Common myeloid progenitor, CD34-positive (primary cell): Measurements from ENCODE around the gene NPAS1.
"Not testable (repeated sequence)": the region's sequence is repeated elsewhere in the genome, so short reads cannot be mapped to it uniquely, and the experiment has no call there.

Experiments
- CTCF ChIA-PET: fragments of 350-600 bp; sonication (Branson Sonifier 250); formaldehyde crosslinking; loops from one replicate; lab custom pipeline; 2021; ENCODE audit warnings: antibody characterized with exemption; lab: Charles Lee
- POLR2A ChIA-PET: fragments of 350-600 bp; sonication (Branson Sonifier 250); formaldehyde crosslinking; loops from one replicate; lab custom pipeline; 2021; ENCODE audit warnings: antibody characterized with exemption; lab: Charles Lee
- DNase-seq, 3 donors: peaks; one replicate each; pipeline versions ENCODE4 v3.0.0 to v3.0.0-alpha.2; 2013
- H3K27ac ChIP-seq, 2 experiments: 1 replicate in 1 of 2; 2 replicates in 1 of 2; pipeline ENCODE4 v1.7.0; 2013; ENCODE audit warnings: inconsistent platforms in 2 of 2, low read length in 2 of 2, mild to moderate bottlenecking in 2 of 2, low read depth in 1 of 2, moderate library complexity in 1 of 2; ENCODE audit not compliant: severe bottlenecking in 2 of 2, insufficient read depth in 1 of 2, poor library complexity in 1 of 2
- H3K27me3 ChIP-seq, 5 experiments: replicated peaks in 2 of 5; 1 replicate in 3 of 5; 2 replicates in 2 of 5; pipeline versions ENCODE4 v1.6.1 to v1.7.0; 2013; ENCODE audit warnings: low read length in 4 of 5, mild to moderate bottlenecking in 2 of 5, moderate library complexity in 2 of 5, inconsistent platforms in 1 of 5; ENCODE audit not compliant: insufficient read depth in 5 of 5, control insufficient read depth in 4 of 5
- H3K36me3 ChIP-seq, 4 experiments: 1 replicate in 2 of 4; 2 replicates in 2 of 4; pipeline versions ENCODE4 v1.6.1 to v1.7.0; 2013; ENCODE audit warnings: low read length in 3 of 4, control low read depth in 1 of 4, mild to moderate bottlenecking in 1 of 4; ENCODE audit not compliant: control insufficient read depth in 4 of 4, insufficient read depth in 4 of 4
- H3K4me1 ChIP-seq, 4 experiments: 1 replicate in 3 of 4; 2 replicates in 1 of 4; pipeline versions ENCODE4 v1.6.1 to v1.7.1; 2013; ENCODE audit warnings: low read length in 3 of 4, mild to moderate bottlenecking in 3 of 4, control low read depth in 1 of 4, inconsistent platforms in 1 of 4, moderate library complexity in 1 of 4; ENCODE audit not compliant: control insufficient read depth in 4 of 4, insufficient read depth in 4 of 4; ENCODE audit errors: control extremely low read depth in 1 of 4
- H3K4me3 ChIP-seq, 7 experiments: 1 replicate in 4 of 7; 2 replicates in 3 of 7; pipeline versions ENCODE4 v1.5.1 to v1.7.0; 2013; ENCODE audit warnings: mild to moderate bottlenecking in 7 of 7, low read length in 6 of 7, moderate library complexity in 6 of 7, inconsistent platforms in 2 of 7, low read depth in 2 of 7, control low read depth in 1 of 7; ENCODE audit not compliant: insufficient read depth in 4 of 7, control insufficient read depth in 1 of 7; ENCODE audit errors: extremely low read depth in 1 of 7
- H3K9me3 ChIP-seq, 5 experiments: 1 replicate in 4 of 5; 2 replicates in 1 of 5; pipeline versions ENCODE4 v1.6.1 to v1.7.1; 2013; ENCODE audit warnings: low read length in 4 of 5, mild to moderate bottlenecking in 2 of 5, inconsistent platforms in 1 of 5, low read depth in 1 of 5, moderate library complexity in 1 of 5; ENCODE audit not compliant: control insufficient read depth in 4 of 5, insufficient read depth in 2 of 5; ENCODE audit errors: control extremely low read depth in 1 of 5
- WGBS: methylation state at CpG from one replicate; pipeline ENCODE4 v1.1.5; 2013; ENCODE audit not compliant: insufficient coverage; 5-methylcytosine and 5-hydroxymethylcytosine counted together

NPAS1 gene

GRCh38 chr19:47003611-47004465 lies 15.8 kb upstream of the NPAS1 start:
- ChIA-PET CTCF (interaction anchor here (1.1 to 1.9 kb wide), 4 partner anchors 10 to 24 kb away, joined by 3 to 8 read pairs (median 5); no protein-coding TSS in a partner anchor), POLR2A (interaction anchor here (0.6 kb wide), 1 partner anchor 104 kb away, joined by 3 read pairs; no protein-coding TSS in a partner anchor)
- 19% methylated on average over 37 of the region's 51 CpGs for WGBS
- Histone ChIP-seq H3K36me3 (peaks cover 5 to 33% (median 19%) of the 10 kb centered on the region in 4 experiments), H3K9me3 (peaks cover 0 to 7% (median 4%) of the 10 kb centered on the region in 5 experiments), H3K27me3 (peaks cover 0 to 58% (median 18%) of the 10 kb centered on the region in 5 experiments), H3K27ac (no peak overlapping the region), H3K4me1 (peaks cover 0 to 16% (median 12%) of the 10 kb centered on the region in 4 experiments), H3K4me3 (no peak overlapping the region)
- DNase-seq: peak in 2 of 3 donors; percentile 39 to 49

GRCh38 chr19:47005164-47005641 lies 14.4 kb upstream of the NPAS1 start:
- no peak overlapping the region for H3K27ac ChIP-seq
- no peak overlapping the region for H3K4me3 ChIP-seq
- H3K36me3 ChIP-seq: peaks cover 0 to 20% (median 11%) of the 10 kb centered on the region in 4 experiments
- CTCF ChIA-PET: interaction anchor here (1.4 kb wide), 1 partner anchor 11 kb away, joined by 3 read pairs; no protein-coding TSS in a partner anchor
- peaks cover 0 to 58% (median 18%) of the 10 kb centered on the region in 5 experiments for H3K27me3 ChIP-seq
- peaks cover 0 to 16% (median 12%) of the 10 kb centered on the region in 4 experiments for H3K4me1 ChIP-seq
- POLR2A ChIA-PET: no interaction called here
- 76% methylated on average over 11 of the region's 15 CpGs for WGBS
- H3K9me3 ChIP-seq: peaks cover 0 to 7% (median 4%) of the 10 kb centered on the region in 5 experiments
- no peak for DNase-seq

DNA sequence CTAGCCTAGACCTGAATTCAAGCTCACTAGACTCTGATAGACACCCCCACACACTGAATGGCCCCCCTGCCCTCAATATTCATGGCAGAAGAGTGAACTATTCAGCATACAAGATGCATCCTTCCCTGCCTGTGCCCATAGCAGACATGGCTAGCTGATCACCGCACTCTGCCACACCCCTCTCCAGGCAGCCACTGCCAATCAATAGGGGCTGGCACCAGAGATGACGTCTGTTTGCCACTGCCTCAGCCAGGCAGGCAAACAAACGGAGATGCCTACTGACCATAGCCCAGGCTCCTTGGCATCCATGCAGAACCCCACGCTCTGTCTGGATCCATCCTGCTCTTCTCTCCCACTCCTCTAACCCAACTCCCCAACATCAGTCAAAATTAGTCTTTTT lies 13.8 kb upstream of the NPAS1 start:
- CTCF ChIA-PET: no interaction called here
- peaks cover 0 to 58% (median 18%) of the 10 kb centered on the region in 5 experiments for H3K27me3 ChIP-seq
- peaks cover 0 to 16% (median 12%) of the 10 kb centered on the region in 4 experiments for H3K4me1 ChIP-seq
- 100% methylated on average over 3 of the region's 4 CpGs for WGBS
- no peak overlapping the region for H3K27ac ChIP-seq
- H3K36me3 ChIP-seq: peaks cover 0 to 13% (median 8%) of the 10 kb centered on the region in 4 experiments
- DNase-seq: peak in 2 of 3 donors; percentile 37 to 49
- no peak overlapping the region for H3K4me3 ChIP-seq
- peaks cover 0 to 7% (median 4%) of the 10 kb centered on the region in 5 experiments for H3K9me3 ChIP-seq
- POLR2A ChIA-PET: no interaction called here

DNA sequence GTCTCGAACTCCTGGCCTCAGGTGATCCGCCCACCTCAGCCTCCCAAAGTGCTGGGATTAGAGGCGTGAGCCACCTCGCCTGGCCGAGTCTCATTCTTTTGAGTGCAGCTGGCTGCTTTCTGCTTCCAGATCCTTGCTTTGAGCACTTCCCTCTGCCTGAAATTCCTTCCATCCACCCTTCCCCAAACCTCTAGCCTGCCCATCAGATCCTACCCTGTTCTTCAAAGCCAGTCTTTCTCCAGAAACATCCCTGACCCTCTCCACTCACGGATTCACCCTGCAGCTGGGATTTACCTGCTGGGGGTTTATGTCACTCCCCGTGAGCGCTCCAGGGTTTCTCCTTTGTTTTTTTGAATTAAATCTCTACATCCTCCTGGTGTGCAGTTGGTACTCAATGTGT lies 13.1 kb upstream of the NPAS1 start:
- POLR2A ChIA-PET: no interaction called here
- H3K4me3 ChIP-seq: no peak overlapping the region

GRCh38 chr19:47010549-47010948 lies 9.1 kb upstream of the NPAS1 start:
- POLR2A ChIA-PET, CTCF ChIA-PET: not testable (repeated sequence)

More for the DNA sequence above, 13.1 kb upstream of the NPAS1 start:
- Histone ChIP-seq H3K36me3 (peaks cover 0 to 7% (median 3%) of the 10 kb centered on the region in 4 experiments), H3K27ac (no peak overlapping the region), H3K9me3 (peaks cover 0 to 7% (median 4%) of the 10 kb centered on the region in 5 experiments), H3K4me1 (peaks cover 0 to 16% (median 12%) of the 10 kb centered on the region in 4 experiments), H3K27me3 (peaks cover 0 to 61% (median 18%) of the 10 kb centered on the region in 5 experiments)
- WGBS: 71% methylated on average over 7 of the region's 8 CpGs
- CTCF ChIA-PET: no interaction called here
- DNase-seq: no peak

DNA sequence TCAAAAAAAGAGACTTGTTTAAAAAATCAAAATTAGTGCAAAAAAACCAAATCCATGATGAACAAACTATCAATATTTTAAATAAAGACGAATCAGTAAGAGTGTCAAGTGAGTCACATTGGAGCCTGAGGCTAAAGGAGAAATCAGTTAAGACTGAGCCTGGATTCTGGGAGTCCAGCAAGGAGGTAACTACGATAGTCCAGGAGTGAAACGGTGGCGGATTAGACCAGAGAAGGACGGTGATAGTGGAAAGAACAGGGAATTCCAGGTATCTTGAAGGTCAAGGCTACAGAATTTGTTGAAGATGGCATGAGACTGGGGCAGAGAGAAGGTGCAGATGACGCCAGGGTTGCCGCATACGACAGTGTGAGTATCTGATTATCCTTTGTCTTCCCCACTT lies 7.0 kb upstream of the NPAS1 start:
- Histone ChIP-seq H3K36me3 (no peaks in the 10 kb centered on the region), H3K4me3 (no peak overlapping the region), H3K27ac (no peak overlapping the region), H3K4me1 (peaks cover 0 to 3% (median 0%) of the 10 kb centered on the region in 4 experiments), H3K9me3 (no peaks in the 10 kb centered on the region), H3K27me3 (peaks cover 0 to 13% (median 4%) of the 10 kb centered on the region in 5 experiments)
- ChIA-PET POLR2A (interaction anchor here (0.6 kb wide), 1 partner anchor 31 kb away, joined by 4 read pairs; no protein-coding TSS in a partner anchor), CTCF (interaction anchor here (0.9 to 3.0 kb wide), 25 partner anchors 9 to 159 kb away, joined by 3 to 32 read pairs (median 4); partner anchors contain the start of gene ZC3H4)
- 47% methylated on average over 8 of the region's 8 CpGs for WGBS
- DNase-seq: no peak

More at GRCh38 chr19:47010549-47010948, 9.1 kb upstream of the NPAS1 start:
- not testable (repeated sequence) for H3K27ac ChIP-seq, H3K9me3 ChIP-seq, H3K4me1 ChIP-seq, H3K36me3 ChIP-seq, H3K4me3 ChIP-seq, DNase-seq
- peaks cover 0 to 26% (median 5%) of the 10 kb centered on the region in 5 experiments for H3K27me3 ChIP-seq
- 95% methylated on average over 6 of the region's 8 CpGs for WGBS
